DMS153 (cell line): ENCODE measurements around the gene NCDN.

Experiments
- DNase-seq: peaks from one replicate; lab custom pipeline; 2025; lab: John Stamatoyannopoulos, UW

The NCDN gene

GRCh38 chr1:35590476-35591040, 33.0 kb downstream of the NCDN start:
- no peak for DNase-seq

GRCh38 chr1:35591211-35591610, 33.6 kb downstream of the NCDN start:
- DNase-seq, result no peak

GRCh38 chr1:35592991-35593769, 35.6 kb downstream of the NCDN start:
- no peak for DNase-seq

GRCh38 chr1:35594005-35594760, 36.6 kb downstream of the NCDN start:
- DNase-seq, result no peak

GRCh38 chr1:35595684-35596083, 38.1 kb downstream of the NCDN start:
- DNase-seq, result no peak

- DNase-seq, result no peak
Measured at GRCh38 chr1:35597870-35598269, 40.3 kb downstream of the NCDN start.

- DNase-seq, result no peak
Measured at GRCh38 chr1:35598895-35599294, 41.3 kb downstream of the NCDN start.

- no peak for DNase-seq
Measured at GRCh38 chr1:35599411-35599810, 41.8 kb downstream of the NCDN start.

- DNase-seq, result no peak
Measured at GRCh38 chr1:35600593-35600992, 43.0 kb downstream of the NCDN start.

- no peak for DNase-seq
Measured at GRCh38 chr1:35603468-35603867, 45.9 kb downstream of the NCDN start.

- DNase-seq, result no peak
Measured at GRCh38 chr1:35603941-35604340, 46.3 kb downstream of the NCDN start.

GRCh38 chr1:35605071-35605866, 47.7 kb downstream of the NCDN start:
- DNase-seq, result no peak

- DNase-seq, result no peak
Measured at GRCh38 chr1:35605867-35606182, 48.2 kb downstream of the NCDN start.

- no peak for DNase-seq
Measured at GRCh38 chr1:35611655-35612054, 54.1 kb downstream of the NCDN start.

- no peak for DNase-seq
Measured at GRCh38 chr1:35615440-35615839, 57.8 kb downstream of the NCDN start.
